Activated CD4-positive, alpha-beta T cell treated with anti-CD3 and anti-CD28 coated beads, Interleukin-2, amount 50 U/mL, for 24 hours (primary cell): Measurements from ENCODE around the gene SLC15A4.
"Not testable (repeated sequence)": the region's sequence is repeated elsewhere in the genome, so short reads cannot be mapped to it uniquely, and the experiment has no call there.

Source experiments
- DNase-seq, 2 donors: peaks; one replicate each; pipeline ENCODE4 v3.0.0-alpha.2; 2020; ENCODE audit warnings: low read depth in 1 of 2, low spot score in 1 of 2

The SLC15A4 gene

DNA sequence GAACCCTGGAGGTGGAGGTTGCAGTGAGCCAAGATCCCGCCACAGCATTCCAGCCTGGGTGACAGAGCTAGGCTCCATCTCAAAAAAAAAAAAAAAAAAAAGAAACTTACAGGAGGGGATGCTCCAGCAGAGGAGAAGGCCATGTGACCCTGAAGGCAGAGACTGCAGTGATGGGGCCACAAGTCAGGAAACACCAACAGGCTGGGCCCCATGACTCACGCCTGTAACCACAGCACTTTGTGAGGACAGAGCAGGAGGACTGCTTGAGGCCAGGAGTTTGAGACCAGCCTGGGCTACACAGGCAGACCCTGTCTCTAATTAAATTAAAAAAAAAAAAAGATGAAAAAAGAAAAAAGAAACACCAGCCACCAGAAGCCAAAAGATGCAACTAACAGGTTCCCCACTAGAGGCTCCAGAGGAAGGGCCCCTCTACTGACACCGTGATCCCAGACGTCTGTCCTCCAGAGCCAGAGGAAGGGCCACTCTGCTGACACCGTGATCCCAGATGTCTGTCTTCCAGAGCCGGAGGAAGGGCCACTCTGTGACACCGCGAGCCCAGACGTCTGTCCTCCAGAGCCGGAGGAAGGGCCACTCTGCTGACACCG, 20.4 kb upstream of the SLC15A4 start:
- no peak for DNase-seq

DNA sequence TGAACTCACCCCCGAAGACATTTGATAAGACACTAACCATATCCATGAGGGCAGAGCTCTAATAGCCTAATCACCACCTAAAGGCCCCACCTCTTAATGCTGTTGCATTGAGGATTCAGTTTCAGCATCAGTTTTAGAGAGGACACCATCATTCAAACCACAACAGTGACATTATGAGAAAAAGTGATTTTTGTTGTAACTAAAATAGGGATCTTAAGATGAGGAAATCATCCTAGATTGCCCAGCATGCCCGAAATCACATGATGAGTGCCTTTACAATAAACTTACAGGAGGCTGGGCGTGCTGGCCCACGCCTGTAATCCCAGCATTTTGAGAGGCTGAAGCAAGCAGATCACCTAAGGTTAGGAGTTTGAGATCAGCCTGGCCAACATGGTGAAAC, 19.8 kb upstream of the SLC15A4 start:
- DNase-seq, result no peak

DNA sequence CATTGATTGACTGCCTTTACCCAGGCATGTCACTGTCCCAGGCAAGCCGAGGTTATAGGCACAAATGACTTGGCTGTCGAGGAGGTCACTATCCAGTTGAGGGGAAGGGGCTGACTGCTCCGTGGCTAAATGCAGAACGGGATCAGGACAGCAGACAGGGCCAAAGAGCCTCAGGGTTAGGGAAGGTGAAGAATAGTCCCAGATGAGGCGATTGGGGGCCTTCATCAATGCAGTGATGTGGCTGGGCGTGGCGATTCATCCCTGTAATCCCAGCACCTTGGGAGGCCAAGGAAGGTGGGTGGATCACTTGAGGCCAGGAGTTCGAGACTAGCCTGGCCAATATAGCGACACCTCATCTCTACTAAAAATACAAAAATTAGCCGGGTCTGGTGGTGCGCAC, 18.8 kb upstream of the SLC15A4 start:
- no peak for DNase-seq

DNA sequence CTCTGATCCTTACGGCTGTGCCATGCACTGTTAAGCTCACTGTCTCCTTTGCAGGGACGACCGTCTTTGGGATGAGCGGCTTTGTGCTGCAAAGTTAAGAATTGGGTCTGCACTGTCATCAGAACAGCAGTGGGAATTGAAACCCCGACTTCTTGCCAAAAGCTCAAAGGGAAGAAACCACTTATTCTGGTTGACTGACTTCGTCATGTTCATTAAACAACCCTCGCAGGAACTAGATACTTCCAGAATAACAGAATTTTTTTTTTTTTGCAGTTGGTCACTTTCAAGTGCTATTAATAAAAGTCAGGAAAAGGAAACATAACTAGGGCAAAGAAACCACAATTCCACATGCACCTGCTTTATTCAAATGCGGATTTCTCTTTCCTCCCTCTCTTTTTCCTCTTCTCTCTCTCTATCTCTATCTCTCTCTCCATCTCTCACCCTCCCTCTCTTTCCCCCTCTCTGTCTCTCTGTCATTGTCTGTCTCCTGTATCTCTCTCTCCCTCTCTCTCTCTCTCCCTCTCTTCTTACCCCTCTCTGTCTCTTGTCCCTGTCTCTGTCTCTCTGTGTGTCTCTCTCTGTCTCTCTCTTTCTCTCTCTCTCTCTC, 17.2 kb upstream of the SLC15A4 start:
- no peak for DNase-seq

DNA sequence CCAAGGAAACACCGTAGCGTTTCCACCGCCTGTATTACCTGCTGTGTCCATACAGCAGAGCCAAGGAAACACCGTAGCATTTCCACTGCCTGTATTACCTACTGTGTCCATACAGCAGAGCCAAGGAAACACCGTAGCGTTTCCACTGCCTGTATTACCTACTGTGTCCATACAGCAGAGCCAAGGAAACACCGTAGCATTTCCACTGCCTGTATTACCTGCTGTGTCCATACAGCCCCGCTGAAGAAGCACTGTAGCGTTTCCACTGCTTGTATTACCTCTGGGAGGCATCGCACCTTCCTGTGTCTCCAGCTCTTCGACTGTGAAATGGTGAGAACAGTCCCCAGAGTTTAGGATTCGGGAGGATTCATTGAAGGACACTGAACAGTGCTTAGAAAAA, 16.1 kb upstream of the SLC15A4 start:
- not testable (repeated sequence) for DNase-seq

DNA sequence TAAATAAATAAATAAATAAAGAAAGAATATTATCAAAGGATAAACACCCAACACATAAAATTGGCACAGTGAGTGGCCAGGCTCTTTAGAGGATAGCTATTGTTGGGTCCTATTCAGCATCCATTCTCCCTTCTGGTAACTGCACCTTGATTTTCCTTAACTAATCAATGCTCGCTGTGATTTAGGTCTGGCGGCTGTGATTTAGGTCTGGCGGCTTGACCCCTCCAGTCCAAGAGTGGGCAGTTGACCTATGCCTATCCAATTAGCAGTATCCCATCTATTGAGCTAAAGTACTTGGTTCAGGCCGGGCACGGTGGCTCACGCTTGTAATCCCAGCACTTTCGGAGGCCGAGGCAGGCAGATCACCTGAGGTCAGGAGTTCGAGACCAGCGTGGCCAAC, 9.7 kb upstream of the SLC15A4 start:
- no peak for DNase-seq

DNA sequence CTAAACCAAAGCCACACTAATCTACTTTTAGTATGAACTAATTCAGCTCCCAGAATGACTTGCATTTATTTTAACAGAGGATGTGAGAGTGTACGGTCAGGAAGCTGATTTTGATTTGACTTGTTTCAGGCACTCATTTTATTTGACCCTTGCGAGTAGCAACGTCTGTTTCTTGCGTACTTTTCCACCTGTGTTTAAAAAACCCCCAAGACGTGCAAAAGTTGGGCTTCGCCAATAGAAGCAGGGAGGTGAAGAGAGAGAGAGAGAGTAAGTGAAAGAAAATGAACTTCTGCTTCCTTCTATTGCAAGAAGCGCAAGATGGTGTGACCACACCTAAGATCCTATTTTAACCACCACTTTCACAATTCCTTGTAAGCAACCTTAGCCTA, 6.7 kb upstream of the SLC15A4 start:
- no peak for DNase-seq

DNA sequence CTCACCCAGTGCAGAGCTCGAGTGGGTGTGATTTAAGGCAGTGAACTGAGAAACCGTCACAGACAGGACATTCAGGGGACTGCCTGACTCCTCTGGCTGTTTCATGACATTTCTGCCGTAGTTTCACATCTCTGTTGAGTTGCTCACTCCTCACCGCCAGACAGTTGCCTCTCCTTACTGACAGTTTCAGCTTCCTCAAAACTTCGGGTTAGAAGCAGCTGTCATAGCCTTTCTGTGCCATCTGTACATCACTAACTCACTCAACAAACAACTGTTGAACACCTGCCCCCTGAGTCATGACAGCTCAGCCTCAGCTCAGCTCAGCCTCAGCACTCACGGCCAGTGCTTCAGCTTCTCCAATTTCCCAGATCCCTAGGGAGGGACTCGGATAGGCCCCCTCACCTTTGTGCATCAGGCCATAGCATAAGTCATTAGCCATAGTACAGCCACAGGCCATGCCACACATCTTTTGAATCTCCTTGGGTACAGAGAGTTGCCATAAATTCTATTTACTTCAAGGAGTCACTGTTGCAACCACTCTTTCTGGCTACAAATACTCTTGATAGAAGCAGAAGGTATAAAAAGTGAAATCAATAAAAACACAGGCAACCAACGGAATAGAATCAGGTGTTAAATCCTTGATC, 6.2 kb upstream of the SLC15A4 start:
- no peak for DNase-seq

DNA sequence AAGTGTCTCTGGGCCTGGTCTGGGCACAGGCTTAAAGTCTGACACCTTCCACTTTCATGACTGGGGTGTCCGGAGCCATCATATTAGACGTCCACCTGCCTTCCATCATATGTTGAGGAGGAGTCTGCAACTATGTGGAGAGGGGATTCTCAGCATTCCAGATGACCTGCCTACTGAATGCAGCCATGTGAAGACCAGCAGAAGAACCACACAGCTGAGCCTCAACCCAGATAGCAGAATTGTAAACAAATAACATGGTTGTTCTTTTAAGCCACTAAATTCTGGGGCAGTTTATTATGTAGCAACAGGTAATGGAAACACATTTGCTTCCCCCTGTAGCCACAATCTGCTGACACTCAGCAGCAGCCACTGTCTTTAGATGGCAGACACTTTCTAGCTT, 4.0 kb upstream of the SLC15A4 start:
- DNase-seq, result no peak

DNA sequence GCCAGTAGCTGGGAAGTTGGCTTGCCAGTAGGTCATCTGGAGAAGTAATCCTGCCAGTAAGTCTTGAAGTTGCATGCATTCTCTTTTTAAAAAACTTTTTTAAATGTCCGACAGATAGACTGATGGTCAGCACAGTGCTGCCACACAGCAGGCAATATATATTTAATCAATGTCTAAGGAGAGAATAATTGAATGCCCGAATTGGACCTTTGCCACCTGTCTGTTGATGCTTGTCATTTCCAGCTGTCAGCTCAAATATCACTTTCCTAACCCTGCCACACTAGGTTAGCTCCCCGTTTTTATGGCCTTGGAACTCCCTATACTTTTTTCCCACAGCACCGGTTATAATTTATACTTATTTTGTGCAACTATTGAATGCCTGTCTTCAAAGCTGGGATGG, 2.1 kb upstream of the SLC15A4 start:
- no peak for DNase-seq

DNA sequence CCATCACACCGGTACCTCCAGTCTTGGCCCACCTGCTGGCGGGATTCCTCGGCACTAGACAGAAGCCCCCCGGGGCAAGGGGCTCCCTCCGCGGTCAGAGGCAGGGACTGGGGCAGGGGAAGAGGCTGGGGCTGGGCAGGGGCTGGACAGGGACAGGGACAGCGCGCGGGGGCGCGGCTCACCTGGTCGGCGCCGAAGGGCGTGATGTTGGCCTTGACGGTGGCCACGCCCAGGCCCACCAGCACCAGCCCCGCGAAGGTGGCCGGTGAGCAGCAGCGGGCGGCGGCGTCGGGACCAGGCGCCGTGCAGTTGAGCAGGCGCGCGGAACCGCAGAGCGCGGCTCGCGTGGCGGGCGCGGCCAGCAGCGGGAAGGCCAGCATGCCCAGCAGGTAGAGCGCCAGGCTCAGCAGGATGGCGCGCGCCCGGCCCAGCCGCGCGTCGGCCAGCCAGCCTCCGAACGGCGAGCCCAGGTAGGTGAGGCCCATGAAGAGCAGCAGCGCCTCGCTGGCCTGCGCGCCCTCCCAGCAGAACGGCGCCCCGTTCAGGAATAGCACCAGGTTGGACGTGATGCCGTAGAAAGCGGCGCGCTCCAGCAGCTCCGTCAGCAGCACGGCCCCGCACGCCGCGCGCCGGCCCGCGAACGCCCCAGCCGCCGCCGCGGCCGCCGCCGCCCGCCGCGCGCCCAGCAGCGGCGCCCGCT, 392 bp downstream of the SLC15A4 start:
- DNase-seq, result no peak

DNA sequence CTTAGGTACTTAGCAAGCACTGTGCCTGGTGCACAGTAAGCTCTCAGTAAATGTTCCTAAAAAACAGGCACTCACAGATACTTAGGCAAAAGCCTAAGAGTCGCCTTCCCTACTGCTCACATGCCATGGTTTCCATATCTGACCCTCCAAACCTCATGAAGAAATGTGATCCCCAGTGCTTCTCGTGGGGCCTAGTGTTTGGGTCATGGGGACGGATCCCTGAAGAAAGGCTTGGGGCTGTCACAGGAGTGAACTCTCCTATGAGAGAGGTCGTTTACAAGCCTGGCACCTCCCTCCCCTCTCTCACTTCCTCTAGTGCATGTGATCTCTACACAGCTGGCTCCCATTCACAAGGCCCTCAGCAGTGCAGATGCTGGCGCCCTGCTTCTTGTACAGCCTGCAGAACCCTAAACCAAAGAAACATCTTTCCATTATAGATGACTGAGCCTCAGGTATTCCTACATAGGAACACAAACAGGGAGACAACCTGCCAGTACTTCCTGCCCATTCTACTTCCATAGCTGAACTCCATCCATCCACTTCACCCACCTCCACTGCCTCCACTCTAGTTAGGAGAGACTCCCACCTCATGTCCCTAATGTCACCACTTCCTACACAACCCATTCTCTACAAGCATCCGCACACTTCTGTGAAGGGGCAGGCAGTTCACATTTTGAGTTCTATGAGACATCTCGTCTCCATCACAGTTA, 2.9 kb downstream of the SLC15A4 start:
- no peak for DNase-seq

DNA sequence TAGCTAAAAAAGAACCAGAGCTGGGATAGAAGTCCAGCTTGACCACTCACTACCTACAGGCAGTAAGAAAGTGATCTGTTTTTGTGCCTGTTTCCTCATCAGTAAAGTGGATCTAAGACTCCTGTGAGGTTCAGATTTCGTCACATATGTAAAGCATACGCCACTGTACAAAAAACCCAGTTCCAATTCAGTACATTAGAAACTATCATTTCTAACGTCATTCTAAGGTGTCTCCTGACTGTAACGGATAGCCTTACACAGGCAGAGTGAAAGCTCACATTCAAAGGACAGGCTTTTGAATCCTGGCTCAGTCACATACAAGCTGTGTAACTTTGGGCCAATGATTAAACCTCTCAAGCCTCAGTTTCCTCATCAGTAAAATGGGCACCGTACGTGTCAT, 3.5 kb downstream of the SLC15A4 start:
- no peak for DNase-seq

DNA sequence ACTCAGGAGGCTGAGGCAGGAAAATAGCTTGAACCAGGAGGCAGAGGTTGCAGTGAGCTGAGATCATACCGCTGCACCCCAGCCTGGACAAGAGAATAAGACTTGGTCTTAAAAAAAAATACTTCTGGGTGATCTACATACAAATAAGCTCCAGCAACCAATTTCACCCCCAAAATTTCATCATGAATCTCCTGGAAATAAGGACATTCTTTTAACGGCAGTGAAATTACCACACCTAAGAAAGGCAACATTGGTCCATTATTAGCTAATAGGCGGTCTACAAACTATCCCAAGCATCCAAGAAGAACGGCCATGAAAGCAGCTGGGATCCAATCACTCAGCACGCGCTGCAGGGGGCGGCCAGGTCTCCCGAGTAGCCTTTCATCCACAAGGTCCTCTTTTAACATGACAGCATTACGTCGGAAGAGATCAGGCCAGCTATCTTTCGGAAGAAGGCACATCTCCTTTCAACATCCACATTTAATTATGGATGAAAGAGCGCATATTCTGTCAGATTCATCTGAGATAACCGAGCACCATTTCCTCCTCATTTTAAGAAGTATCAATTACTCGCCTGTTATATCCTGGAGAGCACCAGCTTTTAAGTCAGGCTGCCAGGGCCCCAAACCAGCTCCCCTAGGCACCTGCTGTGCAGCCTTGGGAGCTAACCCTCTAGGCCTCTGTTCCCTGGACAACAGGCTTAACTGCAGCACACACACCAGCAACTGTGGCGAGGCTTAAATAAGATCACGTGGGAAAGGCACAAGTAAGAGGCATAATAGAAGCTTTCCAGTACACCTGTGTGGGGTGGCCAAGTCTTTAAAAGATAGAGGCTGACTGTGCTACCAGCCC, 4.2 kb downstream of the SLC15A4 start:
- DNase-seq, result no peak

DNA sequence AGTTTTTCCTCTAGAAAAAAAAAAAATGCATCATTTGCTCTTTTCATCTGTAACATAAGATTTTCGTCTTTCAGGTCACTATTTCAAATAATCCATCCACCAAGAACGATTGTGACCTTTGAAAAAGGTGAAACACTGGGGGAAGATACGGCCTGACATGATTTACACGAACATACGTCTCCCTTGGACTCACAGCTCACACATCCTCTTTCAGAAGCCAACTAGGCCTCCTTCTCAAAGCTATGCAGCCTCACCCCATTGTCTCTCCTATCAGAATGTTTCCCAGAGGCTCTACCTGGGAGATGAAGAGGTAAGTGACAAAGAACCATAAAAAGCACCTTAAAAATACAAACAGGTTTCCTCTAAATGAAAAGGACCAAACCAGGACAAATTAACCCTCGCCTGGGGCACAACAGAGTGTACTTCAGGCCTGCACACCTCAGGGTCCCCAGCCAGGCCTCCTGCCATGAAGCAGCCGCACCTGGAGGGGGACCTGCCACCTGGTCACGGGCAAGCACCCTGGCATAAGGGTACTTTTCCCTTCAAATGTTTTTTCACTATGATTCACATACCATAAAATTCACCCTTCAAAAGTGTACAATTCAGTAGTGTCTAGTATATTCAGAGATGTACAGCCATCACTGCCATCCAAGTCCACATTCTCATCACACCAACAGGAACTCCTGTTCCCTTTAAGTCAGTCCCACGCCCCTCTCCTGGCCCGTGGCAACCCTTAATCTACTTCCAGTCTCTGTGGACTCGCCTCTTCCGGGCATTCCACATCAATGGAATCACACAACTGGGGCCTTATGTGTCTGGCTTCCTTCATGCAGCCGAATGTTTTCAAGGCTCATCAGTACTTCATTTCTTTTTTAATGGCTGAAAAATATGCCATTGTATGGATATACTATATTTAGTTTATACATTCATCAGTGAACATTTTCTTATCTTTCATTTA, 5.4 kb downstream of the SLC15A4 start:
- no peak for DNase-seq

DNA sequence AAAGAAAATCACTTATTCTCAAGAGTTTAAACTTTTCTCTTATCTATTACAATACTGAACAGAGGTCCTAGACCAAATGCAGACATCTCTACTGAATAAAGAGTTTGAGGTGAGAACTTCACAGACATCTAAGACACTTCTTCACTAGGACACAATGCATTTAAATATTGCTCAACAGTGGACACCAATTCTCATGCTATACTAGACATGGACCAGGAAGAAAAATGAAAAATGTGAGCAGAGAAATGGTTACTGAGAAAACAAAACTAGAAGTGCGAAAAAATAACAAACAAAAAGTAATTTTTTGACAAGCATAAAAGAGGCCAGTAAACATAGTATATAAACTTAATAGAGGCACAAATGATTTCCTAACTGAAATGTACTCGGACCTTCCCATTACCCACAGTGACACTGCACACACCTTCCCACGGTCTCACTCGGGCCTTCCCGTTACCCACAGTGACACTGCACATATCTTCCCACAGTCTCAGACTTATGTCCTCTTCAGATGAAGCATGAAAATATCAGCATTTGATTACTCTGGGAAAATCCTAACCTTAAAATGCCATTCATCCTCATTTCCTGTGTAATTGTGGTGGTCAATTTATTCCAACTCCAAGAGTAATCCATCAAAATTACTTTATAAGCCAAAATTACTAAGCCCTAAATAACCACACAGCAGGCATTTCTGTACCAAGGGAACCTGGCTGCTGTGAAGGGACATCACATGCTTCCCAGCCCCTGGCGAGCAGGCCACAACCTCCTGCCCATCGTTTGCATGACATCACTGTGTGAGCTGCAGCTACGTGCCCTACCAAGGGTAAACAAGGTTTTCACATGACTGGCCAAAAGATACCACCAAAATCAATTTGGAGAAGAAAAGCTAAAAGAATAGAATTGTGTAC, 6.4 kb downstream of the SLC15A4 start:
- DNase-seq, result no peak

DNA sequence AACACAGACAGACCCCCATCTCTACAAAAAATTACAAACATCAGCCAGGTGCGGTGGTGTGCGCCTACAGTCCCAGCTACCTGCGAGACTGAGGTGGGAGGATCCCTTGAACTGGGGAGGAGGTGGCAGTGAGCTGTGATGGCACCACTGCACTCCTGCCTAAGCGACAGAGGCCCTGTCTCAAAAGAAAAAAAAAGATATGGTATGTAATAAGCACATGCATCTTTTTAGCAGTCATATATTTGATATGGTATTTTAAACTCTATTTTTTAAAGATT, 7.2 kb downstream of the SLC15A4 start:
- no peak for DNase-seq

DNA sequence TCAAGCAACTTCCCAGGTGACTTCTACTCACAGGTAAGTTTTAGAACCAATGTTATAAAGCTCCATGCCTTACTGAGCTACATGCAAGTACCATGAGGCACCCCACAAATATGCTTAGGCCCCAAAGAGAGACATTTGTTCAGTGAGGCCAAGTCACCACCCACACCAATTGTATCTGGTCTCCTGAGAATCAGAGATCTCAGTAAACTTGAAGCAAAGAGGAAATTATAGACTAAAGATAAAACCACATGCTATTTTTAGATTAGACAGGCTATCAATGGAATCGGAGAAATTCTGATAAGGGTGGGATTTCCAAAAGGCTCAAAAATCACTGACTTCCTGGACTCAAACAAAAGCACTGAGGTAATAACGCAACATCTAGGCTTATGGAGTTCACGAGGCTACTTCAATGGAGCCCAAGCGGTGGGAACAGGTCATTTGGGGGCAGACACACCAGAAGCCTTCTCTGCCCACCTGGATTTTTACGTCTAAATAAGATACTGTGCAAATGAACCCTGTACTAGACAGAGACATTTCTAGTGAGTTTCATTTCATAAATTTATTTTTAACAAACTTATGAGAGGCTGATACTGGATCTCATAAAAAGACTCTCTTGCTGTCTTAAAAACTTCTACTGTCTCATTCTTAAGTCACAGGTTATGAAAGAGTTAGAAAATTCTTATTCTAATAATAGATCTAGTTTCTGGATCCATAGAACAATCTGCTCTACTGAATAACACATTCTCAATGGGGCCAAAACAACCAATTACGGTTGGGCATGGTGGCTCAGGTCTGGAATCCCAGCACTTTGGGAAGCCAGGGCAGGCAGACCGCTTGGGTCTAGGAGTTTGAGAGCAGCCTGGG, 7.7 kb downstream of the SLC15A4 start:
- DNase-seq, result no peak
